DND-41 (cell line): Measurements from ENCODE around the gene FBN1.

Experiments used
- CTCF ChIP-seq: IDR thresholded peaks from 2 replicates; pipeline ENCODE4 v1.5.1; 2012; ENCODE audit warnings: borderline replicate concordance, low read length, moderate library complexity, mild to moderate bottlenecking; ENCODE audit not compliant: poor library complexity, severe bottlenecking; ENCODE audit errors: extremely low read depth
- EZH2 ChIP-seq: IDR thresholded peaks from 3 replicates; pipeline ENCODE4 v1.6.1; 2012; ENCODE audit warnings: borderline replicate concordance, low read depth, mild to moderate bottlenecking, moderate library complexity, low read length, inconsistent platforms; ENCODE audit not compliant: severe bottlenecking

GRCh38 chr15:48564690-48565089 lies 80.8 kb downstream of the FBN1 start:
- TF ChIP-seq CTCF (no peak), EZH2 (no peak)
